SK-N-SH (cell line): ENCODE results near the gene MYOT. TPM values are rescaled to one million over a fixed set of nuclear protein-coding genes. Genes with fewer than 3 reads are reported as not detected.

Source experiments
- CTCF ChIA-PET: fragments of 300-600, 350-600 bp; formaldehyde crosslinking; extraction: SDS; loops from one replicate; lab custom pipeline; 2021; lab: Yijun Ruan, JAX
- POLR2A ChIA-PET: fragments of 350-600 bp; sonication (Branson Sonifier 250); formaldehyde crosslinking; extraction: SDS; loops from one replicate; lab custom pipeline; 2020; ENCODE audit warnings: antibody characterized with exemption, inconsistent platforms; lab: Yijun Ruan, JAX
- DNase-seq: peaks from one replicate; pipeline ENCODE4 v3.0.0; 2012
- H2AFZ ChIP-seq: fragments of 200-600 bp; sonication (generic); 2 replicates; pipeline ENCODE4 v1.8.1; 2016; ENCODE audit warnings: antibody characterized with exemption, mild to moderate bottlenecking, low read depth
- H3F3A ChIP-seq: fragments of 200-600 bp; sonication (generic); replicated peaks from 2 replicates; pipeline ENCODE3; 2016; ENCODE audit warnings: antibody characterized with exemption, mild to moderate bottlenecking; ENCODE audit not compliant: insufficient read depth
- H3K27ac ChIP-seq, 2 experiments: fragments of 200-500 bp in 1 of 2; fragments of 200-600 bp in 1 of 2; sonication (Bioruptor generic) in 1 of 2; sonication (generic), shearing (Covaris generic) in 1 of 2; 2 replicates each; pipeline versions ENCODE4 v1.5.1 to v1.6.1; 2014 to 2016; ENCODE audit warnings: low read depth in 2 of 2, inconsistent platforms in 1 of 2, low read length in 1 of 2, mild to moderate bottlenecking in 1 of 2, mixed read lengths in 1 of 2
- H3K27me3 ChIP-seq: fragments of 200-600 bp; sonication (generic), shearing (Covaris generic); 2 replicates; pipeline ENCODE4 v1.6.1; 2016; ENCODE audit warnings: mixed run types; ENCODE audit not compliant: insufficient read depth
- H3K36me3 ChIP-seq, 2 experiments: fragments of 200-500 bp in 1 of 2; fragments of 200-600 bp in 1 of 2; sonication (Bioruptor generic) in 1 of 2; sonication (generic) in 1 of 2; replicated peaks in 1 of 2; 2 replicates each; pipeline versions ENCODE3 to v1.5.1; 2014 to 2016; ENCODE audit warnings: low read length in 1 of 2, mild to moderate bottlenecking in 1 of 2; ENCODE audit not compliant: insufficient read depth in 2 of 2, control insufficient read depth in 1 of 2
- H3K4me1 ChIP-seq, 2 experiments: fragments of 200-500 bp in 1 of 2; fragments of 200-600 bp in 1 of 2; sonication (Bioruptor generic) in 1 of 2; sonication (generic), shearing (Covaris generic) in 1 of 2; 2 replicates each; pipeline versions ENCODE4 v1.5.1 to v1.6.1; 2014 to 2016; ENCODE audit warnings: low read depth in 1 of 2, low read length in 1 of 2, mixed run types in 1 of 2; ENCODE audit not compliant: insufficient read depth in 2 of 2, control insufficient read depth in 1 of 2
- H3K4me2 ChIP-seq: fragments of 200-600 bp; sonication (generic), shearing (Covaris generic); 2 replicates; pipeline ENCODE4 v1.6.1; 2017; ENCODE audit warnings: mixed run types
- H3K4me3 ChIP-seq, 2 experiments: fragments of 200-500 bp in 1 of 2; fragments of 200-600 bp in 1 of 2; sonication (Bioruptor generic) in 1 of 2; sonication (generic), shearing (Covaris generic) in 1 of 2; 2 replicates each; pipeline versions ENCODE4 v1.5.1 to v1.8.1; 2014 to 2016; ENCODE audit warnings: low read depth in 2 of 2, inconsistent platforms in 1 of 2, low read length in 1 of 2, mild to moderate bottlenecking in 1 of 2, mixed read lengths in 1 of 2, moderate library complexity in 1 of 2
- H3K79me2 ChIP-seq: fragments of 200-600 bp; sonication (generic); 2 replicates; pipeline ENCODE4 v1.8.1; 2017; ENCODE audit warnings: mild to moderate bottlenecking; ENCODE audit not compliant: insufficient read depth
- H3K9ac ChIP-seq: fragments of 200-600 bp; sonication (generic); 2 replicates; pipeline ENCODE4 v1.6.1; 2017; ENCODE audit warnings: mixed run types
- H3K9me2 ChIP-seq: fragments of 200-600 bp; sonication (generic); 2 replicates; pipeline ENCODE4 v1.6.1; 2017; ENCODE audit warnings: mixed run types
- H3K9me3 ChIP-seq: fragments of 200-600 bp; sonication (generic); 2 replicates; pipeline ENCODE4 v1.6.1; 2017; ENCODE audit warnings: mixed run types, mild to moderate bottlenecking, moderate library complexity
- H4K20me1 ChIP-seq: fragments of 200-600 bp; sonication (generic); 2 replicates; pipeline ENCODE4 v1.6.1; 2017; ENCODE audit warnings: mild to moderate bottlenecking, mixed run types; ENCODE audit not compliant: insufficient read depth
- CHD2 ChIP-seq: fragments of 150-350 bp; IDR thresholded peaks from 2 replicates; pipeline ENCODE4 v1.6.1; 2018; ENCODE audit warnings: low read length; ENCODE audit not compliant: partially characterized antibody
- CTCF ChIP-seq: fragments of 200-600 bp; sonication (generic); IDR thresholded peaks from 2 replicates; pipeline ENCODE4 v1.6.1; 2017; ENCODE audit warnings: antibody characterized with exemption, mild to moderate bottlenecking, moderate library complexity
- EP300 ChIP-seq, 2 experiments: IDR thresholded peaks; 2 replicates each; pipeline versions ENCODE4 v1.4.0 to v1.6.1; 2012; ENCODE audit warnings: borderline replicate concordance in 1 of 2, low read depth in 1 of 2, low read length in 1 of 2
- FOSL2 ChIP-seq: IDR thresholded peaks from 2 replicates; pipeline ENCODE4 v1.4.0; 2012; ENCODE audit warnings: low read depth, mild to moderate bottlenecking, moderate library complexity, borderline replicate concordance
- FOXJ3 ChIP-seq: sonication (generic); formaldehyde crosslinking; IDR thresholded peaks from 2 replicates; pipeline ENCODE4 v1.5.1; 2020; ENCODE audit warnings: mild to moderate bottlenecking, missing genetic modification reagents
- FOXM1 ChIP-seq: IDR thresholded peaks from 2 replicates; pipeline ENCODE4 v1.4.0; 2012; ENCODE audit warnings: low read depth, mild to moderate bottlenecking
- IRF3 ChIP-seq: fragments of 150-350 bp; IDR thresholded peaks from 2 replicates; pipeline ENCODE4 v1.6.1; 2016; ENCODE audit warnings: mild to moderate bottlenecking, low read depth, low read length
- JUND ChIP-seq: IDR thresholded peaks from 2 replicates; pipeline ENCODE4 v1.4.0; 2012
- MEF2A ChIP-seq: IDR thresholded peaks from 2 replicates; pipeline ENCODE4 v1.4.0; 2012; ENCODE audit warnings: low read depth, borderline replicate concordance
- NRF1 ChIP-seq: IDR thresholded peaks from 2 replicates; pipeline ENCODE4 v1.6.1; 2012; ENCODE audit warnings: low read depth, mild to moderate bottlenecking, low read length
- POLR2AphosphoS5 ChIP-seq: IDR thresholded peaks from 2 replicates; pipeline ENCODE4 v1.6.1; 2012; ENCODE audit warnings: low read depth, low read length
- RCOR1 ChIP-seq: fragments of 150-350 bp; IDR thresholded peaks from 2 replicates; pipeline ENCODE4 v1.6.1; 2017; ENCODE audit warnings: antibody characterized with exemption, low read length
- REST ChIP-seq: IDR thresholded peaks from 2 replicates; pipeline ENCODE4 v1.6.1; 2012; ENCODE audit warnings: mild to moderate bottlenecking, low read depth, low read length, moderate library complexity
- RFX5 ChIP-seq: IDR thresholded peaks from 2 replicates; pipeline ENCODE4 v1.6.1; 2012; ENCODE audit warnings: mild to moderate bottlenecking, improper control_type of control experiment, low read length
- RXRA ChIP-seq: IDR thresholded peaks from 2 replicates; pipeline ENCODE4 v1.4.0; 2012; ENCODE audit warnings: low read depth, mild to moderate bottlenecking, borderline replicate concordance
- SMC3 ChIP-seq: IDR thresholded peaks from 2 replicates; pipeline ENCODE4 v1.6.1; 2012; ENCODE audit warnings: low read depth, low read length, improper control_type of control experiment
- TAF1 ChIP-seq: IDR thresholded peaks from 2 replicates; pipeline ENCODE4 v1.6.1; 2012; ENCODE audit warnings: low read depth, mild to moderate bottlenecking, low read length, moderate library complexity, borderline replicate concordance
- YY1 ChIP-seq: IDR thresholded peaks from 2 replicates; pipeline ENCODE4 v1.4.0; 2012; ENCODE audit warnings: low read depth, mild to moderate bottlenecking
- ZBTB33 ChIP-seq: IDR thresholded peaks from 2 replicates; pipeline ENCODE4 v1.4.0; 2012; ENCODE audit warnings: low read depth, borderline replicate concordance
- WGBS: methylation state at CpG from one replicate; pipeline ENCODE4 v1.1.6; 2017; ENCODE audit warnings: low lambda C conversion rate; 5-methylcytosine and 5-hydroxymethylcytosine counted together
- polyA plus RNA-seq, 3 experiments: library from polyadenylated mRNA; depleted of rRNA; stranded (reverse); fragments of >200 nt; gene quantifications; 2 replicates each; pipeline ENCODE4 v1.2.3, GENCODE V29; 2012
- TF ChIP-seq, protein P1 (sequence below): IDR thresholded peaks from 2 replicates; pipeline ENCODE4 v1.4.0; 2012; ENCODE audit warnings: low read depth
- TF ChIP-seq, protein P2 (sequence below): IDR thresholded peaks from 2 replicates; pipeline ENCODE4; 2012

The MYOT gene
- polyA plus RNA-seq, 1 of the 3 experiments (the other 2 are of a cell fraction) = 0.02 TPM

- TF ChIP-seq CHD2 (no peak), REST (no peak)
- TF ChIP-seq, protein P1, sequence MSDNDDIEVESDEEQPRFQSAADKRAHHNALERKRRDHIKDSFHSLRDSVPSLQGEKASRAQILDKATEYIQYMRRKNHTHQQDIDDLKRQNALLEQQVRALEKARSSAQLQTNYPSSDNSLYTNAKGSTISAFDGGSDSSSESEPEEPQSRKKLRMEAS = no peak
- TF ChIP-seq, protein P2, sequence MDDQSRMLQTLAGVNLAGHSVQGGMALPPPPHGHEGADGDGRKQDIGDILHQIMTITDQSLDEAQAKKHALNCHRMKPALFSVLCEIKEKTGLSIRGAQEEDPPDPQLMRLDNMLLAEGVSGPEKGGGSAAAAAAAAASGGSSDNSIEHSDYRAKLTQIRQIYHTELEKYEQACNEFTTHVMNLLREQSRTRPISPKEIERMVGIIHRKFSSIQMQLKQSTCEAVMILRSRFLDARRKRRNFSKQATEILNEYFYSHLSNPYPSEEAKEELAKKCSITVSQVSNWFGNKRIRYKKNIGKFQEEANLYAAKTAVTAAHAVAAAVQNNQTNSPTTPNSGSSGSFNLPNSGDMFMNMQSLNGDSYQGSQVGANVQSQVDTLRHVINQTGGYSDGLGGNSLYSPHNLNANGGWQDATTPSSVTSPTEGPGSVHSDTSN = no peak
- TF ChIP-seq, all 33 proteins: peak for 0
These were observed 25.4 kb upstream of the MYOT start (continued) for GRCh38 chr5:137842296-137842695.

DNA sequence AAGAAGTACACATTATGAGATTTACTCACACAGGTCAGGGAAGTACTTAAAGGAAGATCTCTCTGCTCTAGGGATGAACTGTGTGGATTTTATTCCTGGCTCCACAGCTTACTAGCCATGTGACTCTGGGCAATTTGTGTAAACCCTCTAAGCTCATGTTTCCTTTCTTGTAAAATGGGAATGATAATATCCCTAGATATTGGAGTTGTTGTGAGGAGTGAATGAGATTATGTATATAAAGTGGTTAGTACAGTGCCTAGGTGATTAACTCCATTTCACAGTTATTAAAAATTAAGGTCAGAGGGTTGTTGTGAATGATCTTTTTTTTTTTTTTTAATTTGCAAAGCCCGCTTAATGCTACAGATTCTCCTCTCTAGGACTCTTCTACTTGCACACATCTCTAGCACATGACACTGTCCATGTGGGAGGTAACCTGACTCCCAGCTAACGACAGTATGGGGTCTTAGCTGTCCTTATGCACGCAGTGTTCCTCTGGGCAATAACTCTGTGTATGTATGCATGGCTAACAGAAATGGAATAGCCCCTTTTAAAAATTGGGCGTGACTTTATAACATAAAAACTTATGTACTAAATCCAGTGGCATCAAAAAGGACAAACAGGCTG lies 23.9 kb upstream of the MYOT start:
- ChIA-PET CTCF (interaction anchor here (1.3 kb wide), 1 partner anchor 65 kb away, joined by 5 read pairs; no protein-coding TSS in a partner anchor), POLR2A (no interaction called here)
- Histone ChIP-seq H3K9me2 (no peaks in the 10 kb centered on the region), H3K27ac (no peak overlapping the region), H3F3A (no peaks in the 10 kb centered on the region), H3K9me3 (no peaks in the 10 kb centered on the region), H4K20me1 (no peaks in the 10 kb centered on the region), H3K4me3 (no peak overlapping the region), H3K79me2 (no peaks in the 10 kb centered on the region), H3K4me1 (peaks cover 0 to 2% of the 10 kb centered on the region in 2 experiments; a peak in 1 of 4 replicates), H3K27me3 (no peaks in the 10 kb centered on the region), H3K36me3 (no peaks in the 10 kb centered on the region), H3K4me2 (no peak overlapping the region), H3K9ac (no peak overlapping the region), H2AFZ (no peak overlapping the region)
- no peak for DNase-seq
- WGBS = 66% methylated on average over 4 of the region's 4 CpGs
- TF ChIP-seq ZBTB33 = no peak
- no peak for TF ChIP-seq EP300 (IDR thresholded peaks at IDR 0.05; ENCODE audit: borderline replicate concordance in 1 of 2, low read depth in 1 of 2, low read length in 1 of 2)
- TF ChIP-seq MEF2A = no peak
- no peak for TF ChIP-seq RFX5
- TF ChIP-seq FOSL2 = no peak
- no peak for TF ChIP-seq CTCF
- TF ChIP-seq FOXJ3 (CRISPR knock-in tag) = no peak
- no peak for TF ChIP-seq SMC3
- TF ChIP-seq RCOR1 = no peak
- no peak for TF ChIP-seq POLR2AphosphoS5
- no peak for TF ChIP-seq RXRA
- TF ChIP-seq YY1 = no peak
- TF ChIP-seq FOXM1 = no peak
- no peak for TF ChIP-seq IRF3
- TF ChIP-seq, protein P1 = no peak
- no peak for TF ChIP-seq TAF1
- TF ChIP-seq NRF1 = no peak
- TF ChIP-seq JUND = no peak
